WTC11 (cell line): ENCODE data around the gene USP47. TPM values are rescaled to one million over a fixed set of nuclear protein-coding genes. Genes with fewer than 3 reads are reported as not detected.

Experiments used
- ATAC-seq: fragments of 200-7000 bp; cut with Tn5 transposase; 2 replicates; pipeline ENCODE4 v1.10.0; 2021; ENCODE audit warnings: mild to moderate bottlenecking, moderate library complexity
- CTCF ChIA-PET: fragments of 300-600 bp; sonication (Branson Sonifier 250); formaldehyde crosslinking; loops from one replicate; lab custom pipeline; 2021; ENCODE audit warnings: antibody characterized with exemption; lab: Charles Lee
- POLR2A ChIA-PET: fragments of 350-600 bp; sonication (Branson Sonifier 250); formaldehyde crosslinking; loops from one replicate; lab custom pipeline; 2021; ENCODE audit warnings: antibody characterized with exemption; lab: Charles Lee
- DNase-seq: peaks from one replicate; pipeline ENCODE4 v3.0.0; 2021; ENCODE audit warnings: low spot score
- H3K27ac Mint-ChIP-seq: 2 replicates; pipeline ENCODE4 v1.8.0; 2021; ENCODE audit warnings: mixed read lengths
- H3K27me3 Mint-ChIP-seq: 2 replicates; pipeline ENCODE4 v1.8.0; 2021; ENCODE audit warnings: low read depth, mild to moderate bottlenecking, moderate library complexity, mixed read lengths
- H3K36me3 Mint-ChIP-seq: 2 replicates; pipeline ENCODE4 v1.8.0; 2021; ENCODE audit warnings: mixed read lengths
- H3K4me1 Mint-ChIP-seq: 2 replicates; pipeline ENCODE4 v1.8.0; 2022; ENCODE audit warnings: mixed read lengths
- H3K4me3 Mint-ChIP-seq: 2 replicates; pipeline ENCODE4 v1.8.0; 2021; ENCODE audit warnings: mild to moderate bottlenecking, moderate library complexity, mixed read lengths
- H3K9me3 Mint-ChIP-seq: 2 replicates; pipeline ENCODE4 v1.8.0; 2021; ENCODE audit warnings: mixed read lengths
- ELF4 ChIP-seq: sonication (generic); formaldehyde crosslinking; IDR thresholded peaks from 2 replicates; pipeline ENCODE4 v1.8.1; 2022; ENCODE audit warnings: low read depth, mild to moderate bottlenecking, moderate library complexity, missing genetic modification reagents
- FOXJ3 ChIP-seq: sonication (generic); formaldehyde crosslinking; IDR thresholded peaks from 2 replicates; pipeline ENCODE4 v1.9.0; 2021; ENCODE audit warnings: missing genetic modification reagents, mild to moderate bottlenecking, borderline replicate concordance
- IRF2 ChIP-seq: sonication (generic); formaldehyde crosslinking; IDR thresholded peaks from 2 replicates; pipeline ENCODE4 v1.8.0; 2022; ENCODE audit warnings: low read depth, missing genetic modification reagents, borderline replicate concordance
- OVOL2 ChIP-seq: fragments of 250-450 bp; sonication (Bioruptor Pico); IDR thresholded peaks from 2 replicates; pipeline ENCODE4 v1.9.0; 2021; ENCODE audit warnings: mild to moderate bottlenecking, borderline replicate concordance
- SMAD3 ChIP-seq: sonication (generic); formaldehyde crosslinking; IDR thresholded peaks from 2 replicates; pipeline ENCODE4 v1.8.0; 2022; ENCODE audit warnings: missing genetic modification reagents, mild to moderate bottlenecking, borderline replicate concordance
- SOX15 ChIP-seq: fragments of 250-450 bp; sonication (Bioruptor Pico); IDR thresholded peaks from 2 replicates; pipeline ENCODE4 v1.9.0; 2021; ENCODE audit warnings: mild to moderate bottlenecking
- SP1 ChIP-seq: sonication (generic); formaldehyde crosslinking; conservative IDR thresholded peaks from 2 replicates; pipeline ENCODE4 v1.8.1; 2022; ENCODE audit warnings: missing genetic modification reagents
- TP53 ChIP-seq: sonication (generic); formaldehyde crosslinking; IDR thresholded peaks from 2 replicates; pipeline ENCODE4 v1.8.1; 2023; ENCODE audit warnings: mild to moderate bottlenecking, missing genetic modification reagents
- ZNF232 ChIP-seq: sonication (generic); formaldehyde crosslinking; IDR thresholded peaks from 2 replicates; pipeline ENCODE4 v1.8.0; 2022; ENCODE audit warnings: mild to moderate bottlenecking, missing genetic modification reagents
- total RNA-seq: library from RNA; stranded (reverse); gene quantifications from 3 replicates; pipeline ENCODE4 v1.2.3, GENCODE V29; 2021
- TF ChIP-seq, protein P1 (sequence below): fragments of 250-450 bp; sonication (Bioruptor Pico); IDR thresholded peaks from 2 replicates; pipeline ENCODE4 v1.9.0; 2021; ENCODE audit warnings: mild to moderate bottlenecking, borderline replicate concordance
- TF ChIP-seq, protein P2 (sequence below): fragments of 250-450 bp; sonication (Bioruptor Pico); IDR thresholded peaks from 2 replicates; pipeline ENCODE4 v1.9.0; 2021; ENCODE audit warnings: moderate library complexity, mild to moderate bottlenecking, inconsistent platforms, borderline replicate concordance
- TF ChIP-seq, protein P3 (sequence below): sonication (generic); formaldehyde crosslinking; conservative IDR thresholded peaks from 2 replicates; pipeline ENCODE4 v1.8.1; 2022; ENCODE audit warnings: mild to moderate bottlenecking, missing genetic modification reagents
- TF ChIP-seq, protein P4 (sequence below): sonication (generic); formaldehyde crosslinking; IDR thresholded peaks from 2 replicates; pipeline ENCODE4 v1.8.1; 2023; ENCODE audit warnings: mild to moderate bottlenecking, missing genetic modification reagents, borderline replicate concordance
- TF ChIP-seq, protein P5 (sequence below): sonication (generic); formaldehyde crosslinking; IDR thresholded peaks from 2 replicates; pipeline ENCODE4 v1.8.1; 2023; ENCODE audit warnings: mild to moderate bottlenecking, missing genetic modification reagents
- TF ChIP-seq, protein P6 (sequence below): sonication (generic); formaldehyde crosslinking; IDR thresholded peaks from 2 replicates; pipeline ENCODE4 v1.8.0; 2022; ENCODE audit warnings: mild to moderate bottlenecking, missing genetic modification reagents
- TF ChIP-seq, protein P7 (sequence below): sonication (generic); formaldehyde crosslinking; IDR thresholded peaks from 2 replicates; pipeline ENCODE4 v1.8.0; 2023; ENCODE audit warnings: missing genetic modification reagents, mild to moderate bottlenecking, borderline replicate concordance

The USP47 gene
- total RNA-seq, 1 experiment from 2014 or later, result 19.7 TPM

DNA sequence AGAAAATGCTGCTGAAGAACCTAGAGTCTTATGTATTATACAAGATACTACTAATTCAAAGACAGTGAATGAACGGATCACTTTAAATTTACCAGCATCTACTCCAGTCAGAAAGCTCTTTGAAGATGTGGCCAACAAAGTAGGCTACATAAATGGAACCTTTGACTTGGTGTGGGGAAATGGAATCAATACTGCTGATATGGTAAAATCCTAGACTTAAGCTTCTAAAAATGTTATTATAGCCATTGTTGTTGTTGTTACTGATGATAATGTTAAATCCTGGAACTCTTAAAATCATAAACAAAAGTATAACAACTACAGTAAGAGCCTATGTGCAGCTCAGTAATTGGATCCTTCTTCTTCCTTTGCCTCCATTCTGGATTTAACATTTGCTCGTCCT lies 38.4 kb downstream of the USP47 start (continued):
- TF ChIP-seq, protein P1, sequence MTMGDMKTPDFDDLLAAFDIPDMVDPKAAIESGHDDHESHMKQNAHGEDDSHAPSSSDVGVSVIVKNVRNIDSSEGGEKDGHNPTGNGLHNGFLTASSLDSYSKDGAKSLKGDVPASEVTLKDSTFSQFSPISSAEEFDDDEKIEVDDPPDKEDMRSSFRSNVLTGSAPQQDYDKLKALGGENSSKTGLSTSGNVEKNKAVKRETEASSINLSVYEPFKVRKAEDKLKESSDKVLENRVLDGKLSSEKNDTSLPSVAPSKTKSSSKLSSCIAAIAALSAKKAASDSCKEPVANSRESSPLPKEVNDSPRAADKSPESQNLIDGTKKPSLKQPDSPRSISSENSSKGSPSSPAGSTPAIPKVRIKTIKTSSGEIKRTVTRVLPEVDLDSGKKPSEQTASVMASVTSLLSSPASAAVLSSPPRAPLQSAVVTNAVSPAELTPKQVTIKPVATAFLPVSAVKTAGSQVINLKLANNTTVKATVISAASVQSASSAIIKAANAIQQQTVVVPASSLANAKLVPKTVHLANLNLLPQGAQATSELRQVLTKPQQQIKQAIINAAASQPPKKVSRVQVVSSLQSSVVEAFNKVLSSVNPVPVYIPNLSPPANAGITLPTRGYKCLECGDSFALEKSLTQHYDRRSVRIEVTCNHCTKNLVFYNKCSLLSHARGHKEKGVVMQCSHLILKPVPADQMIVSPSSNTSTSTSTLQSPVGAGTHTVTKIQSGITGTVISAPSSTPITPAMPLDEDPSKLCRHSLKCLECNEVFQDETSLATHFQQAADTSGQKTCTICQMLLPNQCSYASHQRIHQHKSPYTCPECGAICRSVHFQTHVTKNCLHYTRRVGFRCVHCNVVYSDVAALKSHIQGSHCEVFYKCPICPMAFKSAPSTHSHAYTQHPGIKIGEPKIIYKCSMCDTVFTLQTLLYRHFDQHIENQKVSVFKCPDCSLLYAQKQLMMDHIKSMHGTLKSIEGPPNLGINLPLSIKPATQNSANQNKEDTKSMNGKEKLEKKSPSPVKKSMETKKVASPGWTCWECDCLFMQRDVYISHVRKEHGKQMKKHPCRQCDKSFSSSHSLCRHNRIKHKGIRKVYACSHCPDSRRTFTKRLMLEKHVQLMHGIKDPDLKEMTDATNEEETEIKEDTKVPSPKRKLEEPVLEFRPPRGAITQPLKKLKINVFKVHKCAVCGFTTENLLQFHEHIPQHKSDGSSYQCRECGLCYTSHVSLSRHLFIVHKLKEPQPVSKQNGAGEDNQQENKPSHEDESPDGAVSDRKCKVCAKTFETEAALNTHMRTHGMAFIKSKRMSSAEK (CRISPR knock-in tag), result no peak
- TF ChIP-seq FOXJ3 (CRISPR knock-in tag) (no peak), SOX15 (CRISPR knock-in tag) (no peak), ZNF232 (CRISPR knock-in tag) (no peak), IRF2 (CRISPR knock-in tag) (no peak)
- TF ChIP-seq, protein P2, sequence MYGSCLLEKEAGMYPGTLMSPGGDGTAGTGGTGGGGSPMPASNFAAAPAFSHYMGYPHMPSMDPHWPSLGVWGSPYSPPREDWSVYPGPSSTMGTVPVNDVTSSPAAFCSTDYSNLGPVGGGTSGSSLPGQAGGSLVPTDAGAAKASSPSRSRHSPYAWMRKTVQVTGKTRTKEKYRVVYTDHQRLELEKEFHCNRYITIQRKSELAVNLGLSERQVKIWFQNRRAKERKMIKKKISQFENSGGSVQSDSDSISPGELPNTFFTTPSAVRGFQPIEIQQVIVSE (CRISPR knock-in tag), result no peak
- TF ChIP-seq, protein P3, sequence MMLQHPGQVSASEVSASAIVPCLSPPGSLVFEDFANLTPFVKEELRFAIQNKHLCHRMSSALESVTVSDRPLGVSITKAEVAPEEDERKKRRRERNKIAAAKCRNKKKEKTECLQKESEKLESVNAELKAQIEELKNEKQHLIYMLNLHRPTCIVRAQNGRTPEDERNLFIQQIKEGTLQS (CRISPR knock-in tag), result no peak
- TF ChIP-seq, protein P4, sequence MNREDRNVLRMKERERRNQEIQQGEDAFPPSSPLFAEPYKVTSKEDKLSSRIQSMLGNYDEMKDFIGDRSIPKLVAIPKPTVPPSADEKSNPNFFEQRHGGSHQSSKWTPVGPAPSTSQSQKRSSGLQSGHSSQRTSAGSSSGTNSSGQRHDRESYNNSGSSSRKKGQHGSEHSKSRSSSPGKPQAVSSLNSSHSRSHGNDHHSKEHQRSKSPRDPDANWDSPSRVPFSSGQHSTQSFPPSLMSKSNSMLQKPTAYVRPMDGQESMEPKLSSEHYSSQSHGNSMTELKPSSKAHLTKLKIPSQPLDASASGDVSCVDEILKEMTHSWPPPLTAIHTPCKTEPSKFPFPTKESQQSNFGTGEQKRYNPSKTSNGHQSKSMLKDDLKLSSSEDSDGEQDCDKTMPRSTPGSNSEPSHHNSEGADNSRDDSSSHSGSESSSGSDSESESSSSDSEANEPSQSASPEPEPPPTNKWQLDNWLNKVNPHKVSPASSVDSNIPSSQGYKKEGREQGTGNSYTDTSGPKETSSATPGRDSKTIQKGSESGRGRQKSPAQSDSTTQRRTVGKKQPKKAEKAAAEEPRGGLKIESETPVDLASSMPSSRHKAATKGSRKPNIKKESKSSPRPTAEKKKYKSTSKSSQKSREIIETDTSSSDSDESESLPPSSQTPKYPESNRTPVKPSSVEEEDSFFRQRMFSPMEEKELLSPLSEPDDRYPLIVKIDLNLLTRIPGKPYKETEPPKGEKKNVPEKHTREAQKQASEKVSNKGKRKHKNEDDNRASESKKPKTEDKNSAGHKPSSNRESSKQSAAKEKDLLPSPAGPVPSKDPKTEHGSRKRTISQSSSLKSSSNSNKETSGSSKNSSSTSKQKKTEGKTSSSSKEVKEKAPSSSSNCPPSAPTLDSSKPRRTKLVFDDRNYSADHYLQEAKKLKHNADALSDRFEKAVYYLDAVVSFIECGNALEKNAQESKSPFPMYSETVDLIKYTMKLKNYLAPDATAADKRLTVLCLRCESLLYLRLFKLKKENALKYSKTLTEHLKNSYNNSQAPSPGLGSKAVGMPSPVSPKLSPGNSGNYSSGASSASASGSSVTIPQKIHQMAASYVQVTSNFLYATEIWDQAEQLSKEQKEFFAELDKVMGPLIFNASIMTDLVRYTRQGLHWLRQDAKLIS (CRISPR knock-in tag), result no peak

DNA sequence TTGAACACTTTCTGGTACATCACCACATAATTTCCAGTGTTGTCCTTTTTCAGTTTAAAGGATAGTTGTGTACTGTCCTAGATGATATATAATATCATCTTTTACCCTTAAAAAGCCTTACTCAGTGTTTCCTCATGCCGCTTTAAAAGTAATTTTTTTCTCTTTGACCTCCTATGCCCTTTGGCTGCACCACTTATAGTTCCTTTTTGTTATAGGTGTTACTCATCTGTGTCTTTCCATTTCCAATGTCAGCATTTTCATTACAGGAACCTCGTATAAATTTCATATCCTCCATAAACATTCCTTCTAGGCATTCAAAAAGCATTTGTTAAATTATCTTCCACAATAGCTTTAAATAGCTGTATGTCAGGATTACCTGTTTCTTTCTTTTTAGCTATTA lies 40.8 kb downstream of the USP47 start:
- ChIA-PET POLR2A (interaction anchor here (0.8 kb wide), 1 partner anchor 40 kb away, joined by 3 read pairs; no protein-coding TSS in a partner anchor), CTCF (no interaction called here)
- peaks cover 27% of the 10 kb centered on the region for H3K36me3 Mint-ChIP-seq
- H3K9me3 Mint-ChIP-seq, result no peaks in the 10 kb centered on the region
- ATAC-seq, result no peak
- peaks cover 8% of the 10 kb centered on the region for H3K4me1 Mint-ChIP-seq
- H3K27me3 Mint-ChIP-seq, result no peaks in the 10 kb centered on the region
- DNase-seq, result no peak
- H3K27ac Mint-ChIP-seq, result no peak overlapping the region
- no peak overlapping the region for H3K4me3 Mint-ChIP-seq
- TF ChIP-seq, protein P5, sequence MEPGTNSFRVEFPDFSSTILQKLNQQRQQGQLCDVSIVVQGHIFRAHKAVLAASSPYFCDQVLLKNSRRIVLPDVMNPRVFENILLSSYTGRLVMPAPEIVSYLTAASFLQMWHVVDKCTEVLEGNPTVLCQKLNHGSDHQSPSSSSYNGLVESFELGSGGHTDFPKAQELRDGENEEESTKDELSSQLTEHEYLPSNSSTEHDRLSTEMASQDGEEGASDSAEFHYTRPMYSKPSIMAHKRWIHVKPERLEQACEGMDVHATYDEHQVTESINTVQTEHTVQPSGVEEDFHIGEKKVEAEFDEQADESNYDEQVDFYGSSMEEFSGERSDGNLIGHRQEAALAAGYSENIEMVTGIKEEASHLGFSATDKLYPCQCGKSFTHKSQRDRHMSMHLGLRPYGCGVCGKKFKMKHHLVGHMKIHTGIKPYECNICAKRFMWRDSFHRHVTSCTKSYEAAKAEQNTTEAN (CRISPR knock-in tag), result no peak
- TF ChIP-seq TP53 (no peak), SMAD3 (CRISPR knock-in tag) (no peak), SP1 (CRISPR knock-in tag) (no peak), OVOL2 (no peak), ELF4 (CRISPR knock-in tag) (no peak)
- TF ChIP-seq, protein P6, sequence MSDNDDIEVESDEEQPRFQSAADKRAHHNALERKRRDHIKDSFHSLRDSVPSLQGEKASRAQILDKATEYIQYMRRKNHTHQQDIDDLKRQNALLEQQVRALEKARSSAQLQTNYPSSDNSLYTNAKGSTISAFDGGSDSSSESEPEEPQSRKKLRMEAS (CRISPR knock-in tag), result no peak
- TF ChIP-seq, protein P4 (CRISPR knock-in tag), result no peak
- TF ChIP-seq, protein P7, sequence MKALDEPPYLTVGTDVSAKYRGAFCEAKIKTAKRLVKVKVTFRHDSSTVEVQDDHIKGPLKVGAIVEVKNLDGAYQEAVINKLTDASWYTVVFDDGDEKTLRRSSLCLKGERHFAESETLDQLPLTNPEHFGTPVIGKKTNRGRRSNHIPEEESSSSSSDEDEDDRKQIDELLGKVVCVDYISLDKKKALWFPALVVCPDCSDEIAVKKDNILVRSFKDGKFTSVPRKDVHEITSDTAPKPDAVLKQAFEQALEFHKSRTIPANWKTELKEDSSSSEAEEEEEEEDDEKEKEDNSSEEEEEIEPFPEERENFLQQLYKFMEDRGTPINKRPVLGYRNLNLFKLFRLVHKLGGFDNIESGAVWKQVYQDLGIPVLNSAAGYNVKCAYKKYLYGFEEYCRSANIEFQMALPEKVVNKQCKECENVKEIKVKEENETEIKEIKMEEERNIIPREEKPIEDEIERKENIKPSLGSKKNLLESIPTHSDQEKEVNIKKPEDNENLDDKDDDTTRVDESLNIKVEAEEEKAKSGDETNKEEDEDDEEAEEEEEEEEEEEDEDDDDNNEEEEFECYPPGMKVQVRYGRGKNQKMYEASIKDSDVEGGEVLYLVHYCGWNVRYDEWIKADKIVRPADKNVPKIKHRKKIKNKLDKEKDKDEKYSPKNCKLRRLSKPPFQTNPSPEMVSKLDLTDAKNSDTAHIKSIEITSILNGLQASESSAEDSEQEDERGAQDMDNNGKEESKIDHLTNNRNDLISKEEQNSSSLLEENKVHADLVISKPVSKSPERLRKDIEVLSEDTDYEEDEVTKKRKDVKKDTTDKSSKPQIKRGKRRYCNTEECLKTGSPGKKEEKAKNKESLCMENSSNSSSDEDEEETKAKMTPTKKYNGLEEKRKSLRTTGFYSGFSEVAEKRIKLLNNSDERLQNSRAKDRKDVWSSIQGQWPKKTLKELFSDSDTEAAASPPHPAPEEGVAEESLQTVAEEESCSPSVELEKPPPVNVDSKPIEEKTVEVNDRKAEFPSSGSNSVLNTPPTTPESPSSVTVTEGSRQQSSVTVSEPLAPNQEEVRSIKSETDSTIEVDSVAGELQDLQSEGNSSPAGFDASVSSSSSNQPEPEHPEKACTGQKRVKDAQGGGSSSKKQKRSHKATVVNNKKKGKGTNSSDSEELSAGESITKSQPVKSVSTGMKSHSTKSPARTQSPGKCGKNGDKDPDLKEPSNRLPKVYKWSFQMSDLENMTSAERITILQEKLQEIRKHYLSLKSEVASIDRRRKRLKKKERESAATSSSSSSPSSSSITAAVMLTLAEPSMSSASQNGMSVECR (CRISPR knock-in tag), result no peak
